Measurements from ENCODE around the gene AHCYL1.

The AHCYL1 gene

DNA sequence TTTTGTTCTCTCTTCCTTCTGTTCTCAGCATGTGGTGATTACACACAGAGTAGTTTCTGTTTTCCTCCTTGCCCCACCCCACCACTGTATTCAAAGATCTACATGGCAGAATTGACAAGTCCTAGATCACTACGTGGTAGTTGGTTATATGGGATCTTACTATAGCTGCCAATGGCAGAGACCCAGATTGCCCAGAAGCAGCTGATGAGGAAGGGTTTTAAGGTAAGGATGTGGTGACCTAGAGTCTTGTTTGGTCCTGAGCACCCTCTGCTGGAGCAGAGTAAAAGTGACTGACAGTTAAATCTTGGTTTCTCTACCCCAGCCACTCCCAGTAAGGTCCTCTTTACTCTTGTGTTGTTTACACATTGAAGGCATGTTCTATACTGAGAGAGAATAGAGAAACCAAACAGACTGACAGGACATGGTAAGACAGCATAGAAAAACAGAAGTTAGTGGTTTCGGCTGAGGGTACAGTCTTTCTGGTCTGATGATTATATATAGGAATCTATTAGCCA, 27.0 kb downstream of the AHCYL1 start:
- H3K4me3 ChIP-seq (replicated peaks in 1 of 2; ENCODE audit: low read depth in 2 of 2, low read length in 2 of 2): no peak overlapping the region
- TF ChIP-seq, protein P1, sequence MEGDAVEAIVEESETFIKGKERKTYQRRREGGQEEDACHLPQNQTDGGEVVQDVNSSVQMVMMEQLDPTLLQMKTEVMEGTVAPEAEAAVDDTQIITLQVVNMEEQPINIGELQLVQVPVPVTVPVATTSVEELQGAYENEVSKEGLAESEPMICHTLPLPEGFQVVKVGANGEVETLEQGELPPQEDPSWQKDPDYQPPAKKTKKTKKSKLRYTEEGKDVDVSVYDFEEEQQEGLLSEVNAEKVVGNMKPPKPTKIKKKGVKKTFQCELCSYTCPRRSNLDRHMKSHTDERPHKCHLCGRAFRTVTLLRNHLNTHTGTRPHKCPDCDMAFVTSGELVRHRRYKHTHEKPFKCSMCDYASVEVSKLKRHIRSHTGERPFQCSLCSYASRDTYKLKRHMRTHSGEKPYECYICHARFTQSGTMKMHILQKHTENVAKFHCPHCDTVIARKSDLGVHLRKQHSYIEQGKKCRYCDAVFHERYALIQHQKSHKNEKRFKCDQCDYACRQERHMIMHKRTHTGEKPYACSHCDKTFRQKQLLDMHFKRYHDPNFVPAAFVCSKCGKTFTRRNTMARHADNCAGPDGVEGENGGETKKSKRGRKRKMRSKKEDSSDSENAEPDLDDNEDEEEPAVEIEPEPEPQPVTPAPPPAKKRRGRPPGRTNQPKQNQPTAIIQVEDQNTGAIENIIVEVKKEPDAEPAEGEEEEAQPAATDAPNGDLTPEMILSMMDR (IDR thresholded peaks at IDR 0.05; ENCODE audit: low read depth, low read length): peak; percentile 60
- DNase-seq (ENCODE audit: low read depth in 2 of 2): peak; percentile 72 to 80

DNA sequence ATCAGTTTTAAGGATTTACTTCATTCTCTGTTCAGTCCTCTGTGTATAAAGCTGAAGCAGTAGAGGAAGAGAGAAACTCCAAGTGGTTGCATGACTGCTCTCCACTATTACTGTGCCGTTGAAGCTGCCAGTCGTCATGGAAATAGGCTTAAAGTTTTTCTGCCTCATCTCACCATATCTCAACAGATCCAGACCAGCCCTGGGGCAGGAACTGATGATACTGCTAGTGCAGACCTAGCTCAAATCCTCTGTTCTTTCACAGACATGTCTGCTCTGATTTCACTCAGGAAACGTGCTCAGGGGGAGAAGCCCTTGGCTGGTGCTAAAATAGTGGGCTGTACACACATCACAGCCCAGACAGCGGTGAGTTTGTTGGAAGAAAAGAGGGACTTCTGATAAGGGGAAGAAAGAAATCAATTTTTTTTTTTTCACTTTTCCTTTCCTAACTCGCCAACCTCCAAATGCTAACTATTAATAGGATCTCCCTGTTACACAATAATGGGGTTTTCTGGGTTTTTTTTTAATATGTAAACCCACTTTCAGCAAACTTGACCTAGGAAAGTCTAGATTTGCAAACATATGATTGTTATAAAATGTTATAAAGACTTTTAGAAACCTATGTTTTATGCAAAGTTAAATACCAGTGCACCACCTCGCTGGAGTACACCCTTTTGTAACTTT, 27.7 kb downstream of the AHCYL1 start:
- no peak for DNase-seq (ENCODE audit: low read depth in 2 of 2)
- no peak overlapping the region for H3K4me3 ChIP-seq (replicated peaks in 1 of 2; ENCODE audit: low read depth in 2 of 2, low read length in 2 of 2)
- TF ChIP-seq, protein P1 (IDR thresholded peaks at IDR 0.05; ENCODE audit: low read depth, low read length): no peak

DNA sequence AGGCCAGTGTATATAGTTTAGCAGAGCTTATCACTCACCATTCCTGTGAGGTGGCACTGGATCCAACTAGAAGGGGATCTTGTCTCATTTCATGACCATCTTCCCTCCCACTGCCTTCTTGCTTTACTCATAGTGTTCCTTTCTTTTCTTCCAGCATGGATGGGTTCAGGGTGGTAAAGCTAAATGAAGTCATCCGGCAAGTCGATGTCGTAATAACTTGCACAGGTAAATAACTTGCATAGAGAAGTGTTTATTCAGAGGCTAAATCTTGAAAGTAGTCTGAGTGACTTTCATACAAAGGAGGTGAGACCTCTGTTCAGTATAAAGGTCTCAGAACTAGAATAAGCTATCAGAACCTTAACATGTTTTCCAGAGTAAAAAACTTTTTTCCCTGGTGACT, 33.2 kb downstream of the AHCYL1 start:
- no peak for DNase-seq (ENCODE audit: low read depth in 2 of 2)
- TF ChIP-seq, protein P1 (IDR thresholded peaks at IDR 0.05; ENCODE audit: low read depth, low read length): no peak

DNA sequence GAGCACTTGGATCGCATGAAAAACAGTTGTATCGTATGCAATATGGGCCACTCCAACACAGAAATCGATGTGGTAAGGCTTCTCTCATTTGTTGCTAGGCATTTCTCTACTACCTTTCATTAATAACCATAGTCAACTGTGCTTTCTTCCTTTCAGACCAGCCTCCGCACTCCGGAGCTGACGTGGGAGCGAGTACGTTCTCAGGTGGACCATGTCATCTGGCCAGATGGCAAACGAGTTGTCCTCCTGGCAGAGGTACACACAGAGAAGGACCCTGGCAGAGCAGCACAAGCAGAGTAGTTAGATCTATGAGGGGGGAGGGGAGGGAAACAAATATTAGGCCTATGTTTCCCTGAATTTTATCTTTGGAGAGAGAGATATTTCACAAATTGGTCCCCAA, 33.8 kb downstream of the AHCYL1 start:
- no peak overlapping the region for H3K4me3 ChIP-seq (replicated peaks in 1 of 2; ENCODE audit: low read depth in 2 of 2, low read length in 2 of 2)
- no peak for DNase-seq (ENCODE audit: low read depth in 2 of 2)
- TF ChIP-seq, protein P1 (IDR thresholded peaks at IDR 0.05; ENCODE audit: low read depth, low read length): no peak

More for the DNA sequence above, 33.2 kb downstream of the AHCYL1 start:
- H3K4me3 ChIP-seq (replicated peaks in 1 of 2; ENCODE audit: low read depth in 2 of 2, low read length in 2 of 2): no peak overlapping the region

DNA sequence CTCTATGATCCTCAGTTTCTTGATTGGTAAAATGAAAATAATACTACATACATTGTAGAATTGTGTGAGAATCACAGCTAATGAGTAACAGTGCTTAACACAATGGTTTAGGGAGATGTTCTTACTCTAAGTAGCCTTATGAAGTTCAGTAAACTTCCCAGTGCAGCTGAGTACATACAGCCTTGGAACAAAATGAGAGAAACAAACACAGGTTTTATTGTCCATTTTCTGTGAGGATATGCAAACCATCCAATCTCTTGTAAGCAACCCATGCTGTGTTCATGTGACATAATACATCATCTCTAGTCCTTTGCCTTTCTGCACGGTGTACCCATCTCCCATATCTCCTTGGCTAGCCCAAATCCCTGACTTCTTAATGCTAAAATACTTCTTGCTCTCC, 35.2 kb downstream of the AHCYL1 start:
- DNase-seq (ENCODE audit: low read depth in 2 of 2): no peak
- no peak overlapping the region for H3K4me3 ChIP-seq (replicated peaks in 1 of 2; ENCODE audit: low read depth in 2 of 2, low read length in 2 of 2)
- TF ChIP-seq, protein P1 (IDR thresholded peaks at IDR 0.05; ENCODE audit: low read depth, low read length): no peak

DNA sequence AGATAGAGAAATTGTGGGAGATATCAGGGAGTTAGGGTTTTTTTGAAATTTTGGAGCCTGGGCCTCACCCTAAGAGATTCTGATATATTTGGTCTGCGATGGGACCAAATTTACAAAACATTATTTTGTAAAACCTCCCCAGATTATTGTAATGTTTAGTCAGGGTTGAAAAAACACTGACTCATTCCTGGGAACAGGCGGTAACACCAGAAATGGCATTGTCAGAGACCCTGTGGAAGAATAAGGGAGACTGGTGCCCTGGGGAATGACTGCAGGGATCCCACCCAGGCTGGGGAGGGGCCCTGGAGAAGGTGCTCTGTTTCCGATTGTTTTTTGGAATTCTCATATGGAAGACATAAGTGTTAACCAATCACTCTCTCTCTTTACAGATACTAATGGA, 36.7 kb downstream of the AHCYL1 start:
- TF ChIP-seq, protein P1 (IDR thresholded peaks at IDR 0.05; ENCODE audit: low read depth, low read length): no peak
- peak in 1 of 2 donors; percentile 54 for DNase-seq (ENCODE audit: low read depth in 2 of 2)
- no peak overlapping the region for H3K4me3 ChIP-seq (replicated peaks in 1 of 2; ENCODE audit: low read depth in 2 of 2, low read length in 2 of 2)

Measured in cardiac fibroblast (primary cell).